ENCODE measurements around the gene GUCY1B1.

DNA sequence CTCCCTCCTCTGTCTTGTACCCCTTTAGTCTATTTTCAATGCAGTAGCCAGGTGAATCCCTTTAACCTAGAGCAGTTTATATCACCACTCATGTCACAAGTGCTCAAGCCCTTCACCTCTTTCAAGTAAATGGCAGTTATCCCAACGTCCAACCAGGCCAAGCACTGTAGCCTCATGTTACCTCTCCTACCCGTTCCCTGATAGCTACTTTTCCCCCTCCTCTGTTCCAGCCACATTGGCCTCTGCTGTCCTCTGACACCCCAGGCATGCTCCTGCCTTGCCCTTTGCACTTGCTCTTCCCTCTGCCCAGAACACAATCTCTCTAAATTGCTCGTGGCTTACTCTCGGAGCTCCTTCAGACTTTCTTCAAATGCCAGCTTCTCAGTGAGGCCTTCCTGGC is 15.2 kb downstream of the GUCY1B1 start:
- no peak for TF ChIP-seq POLR2A (IDR thresholded peaks at IDR 0.05)
- no peak for TF ChIP-seq CTCF (IDR thresholded peaks at IDR 0.05 in 8 of 11, conservative IDR thresholded peaks at IDR 0.05 in 3 of 11)

Measured in spleen (tissue), 7 donors.